H1 (cell line): ENCODE measurements around the gene SETD1B. TPM values are rescaled to one million over a fixed set of nuclear protein-coding genes. Genes with fewer than 3 reads are reported as not detected.

ENCODE experiments used
- CTCF ChIA-PET: fragments of 300-600 bp; sonication (Branson Sonifier 250); formaldehyde crosslinking; loops from one replicate; lab custom pipeline; 2021; ENCODE audit not compliant: partially characterized antibody; lab: Charles Lee
- POLR2A ChIA-PET: fragments of 300-600 bp; sonication (Branson Sonifier 250); formaldehyde crosslinking; loops from one replicate; lab custom pipeline; 2021; ENCODE audit warnings: inconsistent platforms; ENCODE audit not compliant: partially characterized antibody; lab: Charles Lee
- DNase-seq, 2 experiments: peaks; one replicate each; pipeline versions ENCODE4 v3.0.0 to v3.0.0-alpha.2; 2010 to 2022; ENCODE audit warnings: low spot score in 2 of 2, low read depth in 1 of 2, mixed read lengths in 1 of 2
- FAIRE-seq: peaks from 2 replicates; lab custom pipeline; 2011; peaks lifted over from hg19 to GRCh38; lab: Jason Lieb, UNC
- H2AFZ ChIP-seq: 2 replicates; pipeline ENCODE4 v1.8.1; 2012; ENCODE audit warnings: low read length, inconsistent platforms
- H2AK5ac ChIP-seq: 2 replicates; pipeline ENCODE4 v1.6.1; 2013; ENCODE audit warnings: low read depth, low read length
- H2BK120ac ChIP-seq: replicated peaks from 2 replicates; pipeline ENCODE3; 2013; ENCODE audit warnings: low read depth, low read length, inconsistent platforms
- H2BK12ac ChIP-seq: 2 replicates; pipeline ENCODE4 v1.6.1; 2013; ENCODE audit warnings: low read depth, low read length
- H2BK15ac ChIP-seq: 2 replicates; pipeline ENCODE4 v1.6.1; 2013; ENCODE audit warnings: low read length
- H2BK20ac ChIP-seq: 2 replicates; pipeline ENCODE4 v1.6.1; 2013; ENCODE audit warnings: low read length
- H2BK5ac ChIP-seq: 2 replicates; pipeline ENCODE4 v1.6.1; 2013; ENCODE audit warnings: low read depth, low read length
- H3K14ac ChIP-seq: 2 replicates; pipeline ENCODE4 v1.6.1; 2013; ENCODE audit warnings: inconsistent platforms; ENCODE audit not compliant: insufficient read length
- H3K18ac ChIP-seq: 2 replicates; pipeline ENCODE4 v1.6.1; 2013; ENCODE audit warnings: low read length; ENCODE audit errors: extremely low read depth
- H3K23ac ChIP-seq: 2 replicates; pipeline ENCODE4 v1.6.1; 2013; ENCODE audit warnings: inconsistent platforms; ENCODE audit not compliant: insufficient read length
- H3K23me2 ChIP-seq: 2 replicates; pipeline ENCODE4 v1.6.1; 2013; ENCODE audit warnings: low read depth, low read length
- H3K27ac ChIP-seq: 2 replicates; pipeline ENCODE4 v1.6.1; 2011; ENCODE audit warnings: low read depth, low read length, inconsistent platforms
- H3K27me3 ChIP-seq, 4 experiments: replicated peaks in 1 of 4; 1 replicate in 1 of 4; 2 replicates in 3 of 4; pipeline versions ENCODE4 v1.6.1 to v1.8.1; 2011 to 2013; ENCODE audit warnings: low read length in 3 of 4, mild to moderate bottlenecking in 3 of 4, inconsistent platforms in 2 of 4, mixed read lengths in 2 of 4, moderate library complexity in 1 of 4; ENCODE audit not compliant: control insufficient read depth in 3 of 4, insufficient read depth in 3 of 4; ENCODE audit errors: extremely low read depth in 1 of 4
- H3K36me3 ChIP-seq, 4 experiments: 2 replicates each; pipeline versions ENCODE4 v1.6.1 to v1.8.1; 2011 to 2013; ENCODE audit warnings: mild to moderate bottlenecking in 4 of 4, low read length in 3 of 4, moderate library complexity in 2 of 4, control low read depth in 1 of 4, inconsistent platforms in 1 of 4; ENCODE audit not compliant: insufficient read depth in 4 of 4, control insufficient read depth in 2 of 4
- H3K4ac ChIP-seq: replicated peaks from 2 replicates; pipeline ENCODE3; 2013; ENCODE audit warnings: low read length, low read depth, mixed read lengths, inconsistent platforms; ENCODE audit not compliant: insufficient read length
- H3K4me1 ChIP-seq, 4 experiments: replicated peaks in 1 of 4; 1 replicate in 1 of 4; 2 replicates in 3 of 4; pipeline versions ENCODE4 v1.6.1 to v1.8.1; 2011 to 2013; ENCODE audit warnings: low read length in 3 of 4, inconsistent platforms in 2 of 4, mixed read lengths in 1 of 4; ENCODE audit not compliant: insufficient read depth in 4 of 4, control insufficient read depth in 3 of 4
- H3K4me2 ChIP-seq, 2 experiments: 2 replicates each; pipeline versions ENCODE4 v1.6.1 to v1.8.1; 2011 to 2013; ENCODE audit warnings: low read depth in 2 of 2, low read length in 2 of 2, control low read depth in 1 of 2, inconsistent platforms in 1 of 2, mild to moderate bottlenecking in 1 of 2; ENCODE audit not compliant: insufficient read depth in 1 of 2
- H3K4me3 ChIP-seq, 4 experiments: fragments of 200-600, 300-600 bp in 1 of 4; sonication (generic), shearing (Covaris generic), sonication (Bioruptor Twin) in 1 of 4; 2 replicates each; pipeline versions ENCODE4 v1.5.1 to v1.8.1; 2011 to 2016; ENCODE audit warnings: low read length in 4 of 4, low read depth in 3 of 4, control low read depth in 2 of 4, inconsistent platforms in 2 of 4, mild to moderate bottlenecking in 2 of 4, mixed read lengths in 1 of 4, moderate library complexity in 1 of 4; ENCODE audit not compliant: insufficient read depth in 2 of 4; ENCODE audit errors: extremely low read depth in 1 of 4
- H3K56ac ChIP-seq: replicated peaks from 2 replicates; pipeline ENCODE3; 2013; ENCODE audit warnings: low read depth, mild to moderate bottlenecking, mixed read lengths, low read length, inconsistent platforms; ENCODE audit not compliant: insufficient read length
- H3K79me1 ChIP-seq: 2 replicates; pipeline ENCODE4 v1.6.1; 2013; ENCODE audit warnings: low read depth, low read length, control low read depth
- H3K79me2 ChIP-seq, 2 experiments: 2 replicates each; pipeline versions ENCODE4 v1.6.1 to v1.8.1; 2012 to 2013; ENCODE audit warnings: low read length in 2 of 2, mild to moderate bottlenecking in 2 of 2, inconsistent platforms in 1 of 2; ENCODE audit not compliant: insufficient read depth in 2 of 2, control insufficient read depth in 1 of 2
- H3K9ac ChIP-seq, 4 experiments: replicated peaks in 1 of 4; 1 replicate in 1 of 4; 2 replicates in 3 of 4; pipeline versions ENCODE4 v1.6.1 to v1.8.1; 2011 to 2013; ENCODE audit warnings: low read depth in 3 of 4, low read length in 3 of 4, control low read depth in 2 of 4, mild to moderate bottlenecking in 2 of 4, moderate library complexity in 2 of 4, inconsistent platforms in 1 of 4; ENCODE audit errors: extremely low read depth in 1 of 4
- H3K9me3 ChIP-seq, 2 experiments: 2 replicates each; pipeline versions ENCODE4 v1.6.1 to v1.8.1; 2012 to 2013; ENCODE audit warnings: mild to moderate bottlenecking in 2 of 2, moderate library complexity in 2 of 2, control low read depth in 1 of 2, inconsistent platforms in 1 of 2, low read depth in 1 of 2, low read length in 1 of 2, mixed read lengths in 1 of 2; ENCODE audit not compliant: insufficient read depth in 2 of 2
- H4K20me1 ChIP-seq, 2 experiments: replicated peaks in 1 of 2; 2 replicates each; pipeline versions ENCODE3 to v1.8.1; 2011 to 2013; ENCODE audit warnings: inconsistent platforms in 2 of 2, low read length in 2 of 2, mild to moderate bottlenecking in 1 of 2; ENCODE audit not compliant: insufficient read depth in 2 of 2, control insufficient read depth in 1 of 2
- H4K5ac ChIP-seq: 2 replicates; pipeline ENCODE4 v1.6.1; 2013; ENCODE audit warnings: low read length, low read depth, mixed read lengths, inconsistent platforms; ENCODE audit not compliant: insufficient read length
- H4K8ac ChIP-seq: 2 replicates; pipeline ENCODE4 v1.8.0; 2013; ENCODE audit warnings: mild to moderate bottlenecking, moderate library complexity, low read length, inconsistent platforms; ENCODE audit not compliant: insufficient read depth; ENCODE audit errors: extremely low read depth
- H4K91ac ChIP-seq: replicated peaks from 2 replicates; pipeline ENCODE3; 2013; ENCODE audit warnings: low read length, mixed read lengths, inconsistent platforms; ENCODE audit not compliant: insufficient read length
- GABPA ChIP-seq: IDR thresholded peaks from 2 replicates; pipeline ENCODE4 v1.6.1; 2011; ENCODE audit warnings: mild to moderate bottlenecking, low read length, moderate library complexity, borderline replicate concordance; ENCODE audit not compliant: insufficient read depth
- KDM4A ChIP-seq: IDR thresholded peaks from one replicate; pipeline ENCODE4 v1.7.1; 2012; ENCODE audit warnings: low read depth, mild to moderate bottlenecking, moderate library complexity, low read length, inconsistent platforms; ENCODE audit not compliant: severe bottlenecking
- NRF1 ChIP-seq: IDR thresholded peaks from 2 replicates; pipeline ENCODE4 v1.6.1; 2011; ENCODE audit warnings: mild to moderate bottlenecking, low read depth, low read length, improper control_type of control experiment
- PHF8 ChIP-seq: fragments of 200-600 bp; sonication (generic); conservative IDR thresholded peaks from 2 replicates; pipeline ENCODE4 v1.7.1; 2012; ENCODE audit warnings: low read depth, mild to moderate bottlenecking, inconsistent platforms, low read length, moderate library complexity
- RAD21 ChIP-seq, 2 experiments: IDR thresholded peaks in 1 of 2; conservative IDR thresholded peaks in 1 of 2; 2 replicates each; pipeline ENCODE4 v1.6.1; 2011; ENCODE audit warnings: low read depth in 2 of 2, low read length in 2 of 2, improper control_type of control experiment in 1 of 2, inconsistent platforms in 1 of 2, mild to moderate bottlenecking in 1 of 2, moderate library complexity in 1 of 2
- RBBP5 ChIP-seq: IDR thresholded peaks from 2 replicates; pipeline ENCODE4 v1.7.1; 2012; ENCODE audit warnings: low read depth, mild to moderate bottlenecking, inconsistent platforms, low read length, moderate library complexity, borderline replicate concordance
- TBP ChIP-seq: IDR thresholded peaks from 2 replicates; pipeline ENCODE4 v1.6.1; 2011; ENCODE audit warnings: low read depth, low read length, improper control_type of control experiment
- whole genome bisulfite sequencing, 2 experiments: shearing (Covaris generic) in 1 of 2; methylation state at CpG; one replicate each; pipeline versions ENCODE4 v1.1.6 to v1.1.7; 2013 to 2015; ENCODE audit warnings: low lambda C conversion rate in 2 of 2, mixed read lengths in 2 of 2, inconsistent platforms in 1 of 2, low coverage in 1 of 2, missing lambda C conversion rate in 1 of 2; ENCODE audit not compliant: insufficient replicate concordance in 2 of 2, insufficient coverage in 1 of 2, insufficient read length in 1 of 2; ENCODE audit errors: extremely low coverage in 1 of 2, missing lambda C conversion rate in 1 of 2; 5-methylcytosine and 5-hydroxymethylcytosine counted together
- polyA plus RNA-seq, 7 experiments: library from polyadenylated mRNA; depleted of rRNA in 3 of 7; stranded (reverse) in 5 of 7; unstranded in 2 of 7; fragments of >200 nt in 5 of 7; fragments of 200-250 nt in 2 of 7; gene quantifications; 1 replicate in 5 of 7; 2 replicates in 1 of 7; 4 replicates in 1 of 7; pipeline versions ENCODE4 v1.2.1 to v1.2.3, GENCODE V29; 2011 to 2013; ENCODE audit warnings: missing spikeins in 2 of 7, mixed read lengths in 2 of 7
- total RNA-seq: library from RNA; stranded (reverse); fragmentation: NEBNext Ultra II Directional; extraction: Animal tissue kit (Norgen Biotek cat#: 25700); gene quantifications from 2 replicates; pipeline ENCODE4 v1.2.1, GENCODE V29; 2021
- TF ChIP-seq, protein P1 (sequence below): IDR thresholded peaks from 2 replicates; pipeline ENCODE4 v1.6.1; 2011; ENCODE audit warnings: low read depth, mild to moderate bottlenecking, low read length; ENCODE audit not compliant: insufficient read depth

SETD1B gene
- total and polyA plus RNA-seq, 2 of the 8 experiments (the other 6 are each of a cell fraction or from before 2014, with no cell fraction given): 1.3 to 17.7 TPM

DNA sequence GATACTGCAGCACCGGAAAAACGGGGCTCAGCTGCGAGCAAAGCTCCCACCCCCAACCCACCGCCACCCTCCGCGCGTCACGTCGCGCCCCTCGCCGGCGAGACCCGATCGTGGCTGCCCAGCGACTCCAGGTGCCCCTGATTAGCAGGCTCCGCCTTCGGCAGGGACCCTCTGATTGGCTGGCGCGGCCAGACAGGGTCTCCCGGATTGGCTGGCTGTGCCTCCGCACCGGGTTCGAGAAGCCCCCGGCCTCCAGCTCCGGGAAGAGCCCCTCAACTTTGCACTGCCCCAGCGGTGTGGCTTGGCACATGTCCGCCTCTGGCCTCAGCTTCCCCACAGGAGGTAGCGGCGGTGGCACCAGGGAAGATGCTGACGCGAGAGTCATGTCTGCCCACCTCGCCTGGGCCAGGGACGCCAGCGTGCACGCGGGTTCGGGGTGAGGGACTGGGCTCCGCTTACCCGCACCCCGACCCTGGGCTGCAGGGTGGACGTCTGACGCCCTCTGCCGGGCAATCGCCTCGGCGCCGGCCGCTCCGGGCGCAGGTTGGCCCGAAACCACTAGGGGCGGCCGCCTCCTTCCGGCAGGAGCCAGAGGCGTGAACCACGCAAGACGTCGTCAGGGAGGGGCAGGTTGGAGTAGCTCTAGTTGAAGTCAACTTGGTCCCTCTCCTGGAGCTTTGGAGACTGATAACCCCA lies 9.8 kb upstream of the SETD1B start:
- WGBS, 2 experiments: 3% methylated on average over 56 of the region's 59 CpGs; no CpG with 5 or more reads in 1 of the 2 experiments
- Histone ChIP-seq H2BK5ac (peak overlapping the region; percentile 95; the same call in 1 of the 2 replicates), H3K14ac (no peak overlapping the region), H3K79me2 (peaks cover 0 to 17% of the 10 kb centered on the region in 2 experiments; a peak in 1 of 4 replicates), H3K27ac (no peak overlapping the region), H4K91ac (peak overlapping the region; percentile 97), H3K56ac (peak overlapping the region; percentile 91), H4K20me1 (peaks cover 18 to 21% of the 10 kb centered on the region in 2 experiments), H2AFZ (peak overlapping the region; percentile 76; the same call in 1 of the 2 replicates), H3K4me3 (peak overlapping the region; percentile 60 to 91 (median 66)), H3K9ac (peak overlapping the region in 2 of 4 experiments; percentile 22 to 38; a peak in 3 of 7 replicates), H4K8ac (peak overlapping the region; percentile 91; the same call in 1 of the 2 replicates), H3K9me3 (no peaks in the 10 kb centered on the region), H3K4me2 (peak overlapping the region; percentile 6 to 82), H2BK120ac (no peak overlapping the region), H3K23ac (no peak overlapping the region), H3K18ac (peak overlapping the region; percentile 76), H2AK5ac (no peak overlapping the region), H3K4me1 (peaks cover 11 to 38% (median 24%) of the 10 kb centered on the region in 4 experiments), H3K36me3 (peaks cover 0 to 12% (median 3%) of the 10 kb centered on the region in 4 experiments; a peak in 4 of 8 replicates), H2BK12ac (peak overlapping the region; percentile 62), H3K4ac (no peak overlapping the region), H3K27me3 (peaks cover 0 to 5% (median 1%) of the 10 kb centered on the region in 4 experiments; a peak in 2 of 7 replicates), H2BK20ac (no peak overlapping the region), H3K23me2 (peaks cover 6% of the 10 kb centered on the region; the same call in 1 of the 2 replicates), H4K5ac (peak overlapping the region; percentile 95), H3K79me1 (0 out of 2 replicates have a peak, but pooled peaks cover 10% of the 10 kb centered on the region), H2BK15ac (peak overlapping the region; percentile 93; the same call in 1 of the 2 replicates)
- DNase-seq (peak; percentile 87 to 98), FAIRE-seq (no peak)
- ChIA-PET POLR2A (interaction anchor here (0.5 to 34.9 kb wide), 17 partner anchors 6 to 582 kb away, joined by 3 to 958 read pairs (median 5); partner anchors contain the start of genes PSMD9, RHOF and SETD1B), CTCF (interaction anchor here (0.6 to 18.2 kb wide), 52 partner anchors 14 to 332 kb away, joined by 3 to 363 read pairs (median 4); partner anchors contain the start of genes CFAP251, HPD, PSMD9 and SETD1B)
- TF ChIP-seq NRF1: 0 out of 2 replicates have a peak, but pooled peaks have one; percentile 9
- TF ChIP-seq RAD21 (IDR thresholded peaks at IDR 0.05 in 1 of 2, conservative IDR thresholded peaks at IDR 0.05 in 1 of 2; ENCODE audit: low read depth in 2 of 2, low read length in 2 of 2): peak; percentile 85 to 91
- peak; percentile 90 for TF ChIP-seq KDM4A
- TF ChIP-seq GABPA: peak; percentile 51; the same call in 1 of the 2 replicates
- TF ChIP-seq RBBP5: peak; percentile 44; the same call in 1 of the 2 replicates
- TF ChIP-seq PHF8: peak; percentile 51
- TF ChIP-seq TBP: peak; percentile 19; the same call in 1 of the 2 replicates
- TF ChIP-seq, protein P1, sequence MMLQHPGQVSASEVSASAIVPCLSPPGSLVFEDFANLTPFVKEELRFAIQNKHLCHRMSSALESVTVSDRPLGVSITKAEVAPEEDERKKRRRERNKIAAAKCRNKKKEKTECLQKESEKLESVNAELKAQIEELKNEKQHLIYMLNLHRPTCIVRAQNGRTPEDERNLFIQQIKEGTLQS: 0 out of 2 replicates have a peak, but pooled peaks have one; percentile 54
